Stimulated activated CD4-positive, alpha-beta T cell treated with anti-CD3 and anti-CD28 coated beads, Interleukin-15, amount 100 ng/mL, for 1 hour (primary cell): ENCODE results near the gene RBM18.

Source experiments
- DNase-seq, 2 donors: peaks; one replicate each; pipeline ENCODE4 v3.0.0-alpha.2; 2020; ENCODE audit warnings: low read depth in 1 of 2, low spot score in 1 of 2

Gene RBM18

DNA sequence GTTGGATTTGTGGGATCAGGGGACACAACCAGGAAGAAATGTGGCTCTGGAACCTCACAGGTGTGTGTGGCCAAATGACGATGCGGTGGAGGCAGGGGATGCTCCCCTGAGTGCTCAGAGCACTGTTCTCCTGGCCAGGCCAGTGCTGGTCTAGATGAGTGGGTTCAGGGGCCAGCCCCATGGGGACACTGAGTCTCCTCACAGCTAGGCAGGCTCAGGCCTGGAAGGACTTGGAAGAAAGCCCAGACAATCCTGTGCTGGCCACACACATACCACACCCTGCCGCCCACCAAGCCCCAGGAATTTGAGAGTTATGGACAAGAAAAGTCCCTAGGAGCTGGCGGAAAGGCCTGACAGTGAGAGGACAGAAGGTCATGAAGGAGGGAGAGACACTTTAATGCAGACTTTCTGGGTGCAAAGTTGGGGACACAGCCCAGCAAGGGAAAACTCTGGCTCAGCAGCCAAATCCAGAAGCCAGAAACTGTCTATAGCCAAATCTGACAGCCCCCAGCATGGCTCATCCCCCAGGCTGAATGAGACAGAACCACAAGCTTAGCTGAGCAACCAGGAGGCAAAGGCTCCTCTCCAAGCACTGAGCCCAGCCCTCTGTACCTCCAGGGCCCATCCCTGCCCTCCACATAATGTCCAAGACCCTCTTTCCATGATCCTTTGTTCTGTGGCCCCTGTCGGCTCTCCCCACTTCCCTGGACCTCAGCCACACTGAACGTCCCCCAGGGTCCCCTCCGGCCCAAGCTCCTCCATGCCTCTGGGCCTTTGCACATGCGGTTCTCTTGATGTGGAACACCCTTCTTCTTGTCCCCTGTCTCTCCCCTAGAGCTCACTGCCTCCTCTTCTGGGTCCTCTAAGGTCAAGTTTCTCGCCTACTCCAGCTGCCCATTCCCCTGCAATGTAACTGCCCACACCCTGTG lies 58.3 kb downstream of the RBM18 start:
- no peak for DNase-seq

DNA sequence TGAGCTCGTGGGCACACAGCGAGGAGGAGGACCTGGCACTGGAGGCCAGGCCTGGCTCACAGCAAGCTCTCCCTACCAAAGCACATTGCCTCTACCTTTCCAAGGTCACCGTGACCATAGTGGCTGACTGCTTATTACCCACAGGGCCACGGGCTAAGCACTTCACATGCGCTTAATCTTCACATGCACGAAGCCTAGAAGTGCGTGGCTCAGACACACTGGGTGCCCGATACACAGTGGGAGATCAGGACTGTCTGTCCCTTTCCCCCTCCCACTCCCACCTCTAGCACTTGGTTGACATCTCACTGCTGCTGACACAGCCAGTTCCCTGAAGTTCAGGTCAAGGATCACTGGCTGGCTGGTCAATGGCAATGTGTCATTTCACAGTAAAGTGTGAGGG lies 59.5 kb downstream of the RBM18 start:
- DNase-seq, result no peak

DNA sequence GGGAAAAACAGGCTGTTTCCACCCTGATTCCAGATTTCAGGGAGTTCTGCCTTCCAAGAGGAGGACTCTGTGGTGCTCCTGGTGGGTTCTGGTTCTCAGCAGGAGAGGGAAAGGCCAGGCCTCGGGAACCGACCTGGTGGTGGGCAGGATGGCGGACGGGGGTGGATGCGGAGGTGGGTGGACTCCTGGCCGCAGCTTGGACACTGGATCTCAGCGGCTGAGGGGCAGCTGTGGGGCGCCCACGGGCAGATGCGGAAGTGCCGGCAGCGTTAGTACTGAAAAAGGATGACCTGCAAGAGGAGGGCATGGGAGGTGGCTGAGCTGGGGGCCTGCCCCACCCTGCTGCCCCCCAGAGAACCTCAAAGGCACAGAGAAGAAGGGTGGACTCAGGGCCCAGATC lies 60.1 kb downstream of the RBM18 start:
- DNase-seq, result no peak

DNA sequence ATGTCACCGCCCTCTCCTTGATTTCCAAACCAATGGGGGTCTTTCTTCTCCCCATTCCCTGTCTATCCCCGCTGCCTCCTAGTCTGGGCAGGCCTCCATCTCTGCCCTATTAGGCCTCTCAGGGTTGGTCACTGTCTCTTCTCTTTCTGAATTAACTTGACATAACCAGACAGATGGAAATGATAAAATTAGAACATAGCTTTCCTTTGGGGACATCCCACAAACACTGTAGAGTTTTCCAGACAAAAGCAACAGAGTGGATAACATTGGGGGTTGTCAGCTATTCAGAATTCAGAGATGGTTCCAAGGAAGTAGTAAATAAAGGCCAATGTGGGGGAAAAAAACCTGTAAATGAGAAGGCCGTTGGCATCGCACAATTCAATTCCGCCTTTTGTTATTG lies 60.6 kb downstream of the RBM18 start:
- DNase-seq, result no peak

DNA sequence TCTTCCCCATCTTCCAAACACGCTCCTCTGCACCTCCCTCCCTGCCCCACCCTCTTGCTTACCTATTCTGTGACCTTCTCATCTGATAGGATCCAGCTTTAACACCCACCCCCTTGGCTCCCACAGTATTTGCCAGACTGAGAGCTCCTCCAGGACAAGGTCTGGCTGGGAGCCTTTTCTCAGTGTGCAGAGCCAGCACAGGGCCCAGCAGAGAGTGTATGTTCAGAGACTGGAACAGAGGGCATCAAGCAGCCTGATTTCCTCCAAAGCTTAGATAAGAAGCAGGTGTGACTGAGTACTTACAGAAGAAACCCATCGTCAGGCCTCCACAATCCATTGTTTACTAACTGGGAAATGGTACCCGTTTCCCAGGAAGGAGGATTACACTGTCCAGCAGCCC lies 62.5 kb downstream of the RBM18 start:
- DNase-seq, result no peak

DNA sequence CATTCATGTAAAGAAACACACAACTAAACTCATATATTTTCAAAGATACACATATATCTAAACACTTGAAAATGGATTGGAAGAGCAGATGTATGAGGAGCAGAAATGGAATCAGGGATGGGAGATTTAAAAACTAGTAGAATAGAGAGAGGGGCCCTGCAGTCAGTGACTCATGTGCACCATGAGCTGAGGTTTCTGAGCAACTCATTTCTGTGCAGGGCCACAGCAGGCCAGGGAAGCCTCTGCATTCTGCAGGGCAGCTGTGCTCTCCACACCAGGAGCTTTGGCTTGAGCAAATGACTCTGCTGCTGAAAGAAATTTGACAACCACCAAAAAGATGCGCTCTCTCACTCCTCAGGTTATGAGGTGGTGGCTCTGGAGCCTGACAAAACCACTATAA lies 63.0 kb downstream of the RBM18 start:
- DNase-seq, result no peak

DNA sequence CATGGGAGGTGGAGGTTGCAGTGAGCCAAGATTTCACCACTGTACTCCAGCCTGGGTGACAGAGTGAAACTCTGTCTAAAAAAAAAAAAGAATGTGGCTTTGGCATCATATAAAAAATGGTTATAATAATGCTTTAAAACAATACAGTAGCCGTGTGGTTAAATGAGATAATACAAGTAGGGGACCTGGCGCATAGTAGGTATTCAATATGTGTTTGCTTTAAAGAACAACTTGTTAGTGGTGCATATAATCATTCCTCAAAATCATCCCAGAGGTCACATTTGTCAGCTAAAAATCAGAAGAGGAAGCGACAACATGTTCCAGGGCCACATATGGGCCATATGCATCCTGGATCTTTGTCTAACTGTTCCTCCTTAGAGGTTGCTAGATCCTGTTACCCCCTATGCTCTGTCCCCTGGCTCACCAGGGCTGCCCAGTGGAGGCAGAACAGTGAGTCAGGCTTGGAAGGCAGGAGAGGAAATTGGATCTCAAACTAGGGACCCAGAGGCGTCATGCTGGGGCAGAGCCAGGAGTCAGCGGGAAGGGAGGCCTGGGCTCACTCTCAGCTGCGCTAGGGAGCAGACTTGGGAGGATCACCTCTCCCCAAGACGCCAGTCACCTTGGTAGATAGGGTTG lies 63.6 kb downstream of the RBM18 start:
- no peak for DNase-seq

DNA sequence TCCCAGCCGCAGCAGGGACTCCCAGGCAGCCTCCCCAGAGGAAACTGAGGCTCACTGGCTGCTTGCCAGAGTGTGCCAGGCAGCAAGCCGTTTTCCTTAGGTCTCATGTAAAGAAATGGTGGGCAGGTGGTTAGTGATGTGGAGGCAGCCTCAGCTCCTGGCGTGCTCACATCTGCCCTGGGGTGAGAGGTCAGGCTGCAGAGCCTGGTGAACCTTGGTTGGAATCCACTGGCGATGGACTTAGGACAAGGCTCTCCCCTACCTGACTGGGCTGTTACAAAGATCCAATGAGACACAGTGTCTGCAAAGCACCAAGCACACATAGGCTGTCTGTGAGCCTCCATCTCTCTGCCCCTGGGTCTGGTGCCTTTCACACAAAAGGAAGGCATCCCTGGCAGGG lies 66.8 kb downstream of the RBM18 start:
- no peak for DNase-seq

DNA sequence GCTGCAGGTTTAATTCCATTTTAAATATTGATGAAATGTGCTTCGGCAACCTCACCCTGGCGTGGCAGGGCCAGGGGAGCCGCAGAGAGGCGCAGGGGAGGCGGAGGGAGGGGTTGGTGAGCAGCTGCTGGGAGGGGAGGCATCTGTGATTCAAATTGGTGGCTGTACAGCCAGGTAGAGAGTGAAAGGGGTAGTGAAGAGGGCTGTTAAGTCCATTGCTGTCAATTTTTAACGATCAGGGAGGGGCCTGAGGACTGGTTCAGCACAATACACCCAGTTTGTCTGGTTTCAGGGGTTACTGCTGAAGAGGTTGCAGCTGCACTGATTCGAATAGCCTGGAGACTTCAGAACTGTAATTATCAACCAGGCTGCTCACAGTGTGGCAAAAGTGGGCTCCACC lies 67.2 kb downstream of the RBM18 start:
- no peak for DNase-seq

DNA sequence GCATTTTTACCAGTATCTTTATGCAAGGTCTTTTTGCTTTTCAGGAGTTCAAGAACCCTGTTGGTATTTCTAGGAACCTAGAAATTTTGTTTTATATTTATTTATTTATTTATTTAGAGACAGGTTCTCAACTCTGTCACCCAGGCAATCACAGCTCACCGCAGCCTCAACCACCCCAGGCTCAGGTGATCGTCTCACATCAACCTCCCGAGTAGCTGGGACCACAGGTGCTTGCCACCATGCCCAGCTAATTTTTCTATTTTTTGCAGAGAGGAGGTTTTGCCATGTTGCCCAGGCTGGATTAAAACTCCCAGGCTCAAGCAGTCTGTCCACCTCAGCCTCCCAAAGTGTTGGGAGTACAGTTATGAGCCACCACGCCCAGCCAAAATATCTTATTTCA lies 68.8 kb downstream of the RBM18 start:
- no peak for DNase-seq

DNA sequence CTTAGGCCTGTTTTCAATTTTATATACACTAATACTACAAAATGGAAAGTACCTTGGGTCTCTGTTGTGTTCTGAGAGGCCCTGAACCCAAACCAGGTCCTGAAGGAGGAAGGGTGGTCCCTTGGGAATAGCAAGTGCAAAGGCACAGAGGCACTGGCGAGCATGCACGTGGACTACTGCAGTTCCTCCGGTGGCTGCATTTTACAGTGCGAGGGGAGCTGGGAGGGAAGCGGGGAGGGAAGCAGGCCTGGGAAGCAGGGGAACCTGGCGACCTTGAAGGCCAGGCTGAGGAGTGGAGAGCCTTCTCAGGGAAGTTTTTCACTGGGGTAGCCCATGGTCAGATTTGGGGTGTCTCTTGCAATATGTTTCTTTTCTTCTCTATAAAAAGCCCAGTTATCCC lies 71.0 kb downstream of the RBM18 start:
- no peak for DNase-seq

DNA sequence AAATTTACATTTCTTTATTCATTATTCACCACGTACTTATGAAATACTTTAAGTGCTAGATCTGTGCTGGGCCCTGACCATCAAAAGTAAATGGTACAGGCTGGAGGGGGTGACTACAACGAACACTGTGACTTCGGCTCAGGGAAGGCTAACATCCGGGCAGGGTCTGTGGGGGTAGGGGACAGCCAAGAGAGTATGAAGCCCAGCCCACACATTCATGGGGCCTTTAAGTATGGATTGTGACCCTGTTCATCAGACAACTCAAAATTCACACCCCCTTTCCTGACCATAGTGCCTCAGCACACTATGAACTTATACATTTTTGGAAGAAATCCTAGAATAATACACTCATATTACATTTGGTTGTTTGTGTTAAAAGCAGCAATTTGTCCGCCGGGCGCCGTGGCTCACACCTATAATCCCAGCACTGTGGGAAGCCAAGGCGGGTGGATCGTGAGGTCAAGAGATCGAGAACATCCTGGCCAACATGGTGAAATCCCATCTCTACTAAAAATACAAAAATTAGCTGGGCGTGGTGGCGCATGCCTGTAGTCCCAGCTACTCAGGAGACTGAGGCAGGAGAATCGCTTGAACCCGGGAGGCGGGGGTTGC lies 71.6 kb downstream of the RBM18 start:
- DNase-seq, result no peak

DNA sequence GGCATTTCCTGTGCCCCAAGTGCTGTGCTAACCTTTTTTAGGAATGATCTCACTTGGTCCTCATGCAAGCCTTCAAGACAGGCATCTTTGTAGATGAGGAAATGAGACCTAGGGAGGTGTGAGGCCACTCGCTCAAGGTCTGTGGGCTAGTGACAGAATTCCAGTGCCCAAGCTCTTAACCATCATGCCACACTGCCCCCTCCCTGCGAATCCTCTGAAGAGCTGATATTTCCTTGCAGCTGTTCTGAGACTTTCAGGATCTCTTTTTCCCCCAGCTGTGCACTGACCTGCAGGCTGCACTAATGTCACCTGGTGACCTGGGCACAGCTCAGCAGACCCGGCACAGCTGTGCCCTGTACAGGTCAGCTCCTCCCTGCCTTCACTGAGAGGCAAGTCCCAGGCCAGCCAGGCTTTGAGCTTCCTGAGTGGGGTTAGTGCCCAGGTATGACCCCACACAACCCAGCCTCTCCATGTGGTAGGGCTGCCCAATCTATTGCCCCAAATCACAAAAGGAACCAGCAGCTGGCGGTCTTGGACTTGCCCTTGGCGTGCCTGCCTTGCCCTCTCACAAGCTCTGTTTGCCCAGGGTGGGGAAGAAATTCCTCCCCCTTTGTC lies 72.3 kb downstream of the RBM18 start:
- no peak for DNase-seq

DNA sequence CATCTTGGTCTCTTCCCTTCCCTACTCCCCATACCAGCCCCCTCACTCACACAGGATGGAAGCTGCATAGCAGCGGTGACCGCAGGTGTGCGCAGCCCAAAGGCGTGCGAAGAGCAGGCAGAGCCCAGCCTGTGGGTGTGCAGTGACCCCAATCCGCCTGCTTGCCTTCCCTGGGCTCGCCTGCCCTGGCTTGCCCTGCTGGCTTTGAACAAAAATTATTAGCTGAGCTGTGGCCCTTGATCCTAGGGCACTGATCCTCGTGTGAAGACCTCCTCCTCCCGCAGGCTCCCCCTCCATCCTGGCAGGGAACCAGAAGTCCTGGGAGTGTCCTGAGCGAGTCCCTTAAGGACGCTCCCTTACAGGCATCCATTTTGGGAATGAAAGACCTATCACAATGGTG lies 73.1 kb downstream of the RBM18 start:
- no peak for DNase-seq

DNA sequence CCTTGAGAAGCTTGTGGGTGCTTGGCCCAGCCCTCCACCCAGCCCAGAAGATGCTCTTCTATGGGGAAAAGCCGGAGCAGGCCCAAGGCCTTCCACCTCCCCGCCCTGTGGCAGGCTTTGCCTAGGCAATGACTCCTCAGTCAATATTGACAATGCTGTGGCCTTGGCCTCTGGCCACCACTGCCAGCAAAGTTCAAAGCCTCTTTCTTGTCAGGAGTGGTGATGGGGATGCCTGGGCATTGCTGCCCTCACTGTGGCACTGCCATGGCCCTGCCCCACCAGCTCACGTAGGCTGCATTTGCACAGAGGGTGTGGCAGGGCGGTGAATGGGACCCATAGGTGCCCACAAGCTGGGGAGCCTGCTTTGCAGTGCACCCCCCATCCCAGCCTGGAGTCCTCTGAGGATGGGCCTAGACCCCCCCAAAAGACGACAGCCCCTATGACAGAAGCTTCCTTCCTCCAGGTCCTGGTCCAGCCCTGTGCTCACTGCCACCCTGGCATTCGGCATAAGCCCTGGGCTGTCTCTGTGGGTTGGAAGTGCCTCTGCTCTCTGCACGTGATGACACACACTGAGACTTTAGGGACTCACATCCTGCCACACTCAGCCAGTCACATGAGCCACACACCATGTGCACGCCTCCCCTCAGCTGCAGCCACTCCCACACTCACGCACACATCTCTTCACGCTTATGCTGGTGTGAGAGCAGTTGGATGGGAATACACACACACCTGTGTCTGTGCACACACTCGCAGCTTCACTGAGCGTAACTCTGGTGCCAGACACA lies 73.9 kb downstream of the RBM18 start:
- no peak for DNase-seq

DNA sequence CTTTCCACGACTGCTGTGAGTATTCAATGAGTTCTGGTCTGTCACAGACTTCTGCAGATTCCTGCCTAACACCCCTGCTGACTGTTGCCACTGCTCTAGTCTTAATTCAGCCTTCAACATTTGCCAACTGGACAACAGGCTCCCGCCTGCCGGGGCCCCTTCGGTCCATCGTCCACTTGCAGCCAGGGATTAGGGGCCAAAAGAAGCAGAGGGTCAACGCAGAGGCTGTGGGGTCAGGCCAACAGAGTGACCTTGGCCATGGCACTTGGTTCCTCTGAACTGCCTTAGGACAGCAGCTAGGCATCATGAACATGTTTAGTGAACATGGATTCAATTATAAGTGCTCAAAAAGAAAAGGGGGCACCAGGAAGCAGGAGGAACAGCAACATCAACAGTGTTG lies 76.3 kb downstream of the RBM18 start:
- DNase-seq, result no peak
